Lower leg skin (tissue), 3 donors: ENCODE measurements around the gene TENM4.

Experiments used
- CTCF ChIP-seq, 3 donors: fragments of 450-650 bp; IDR thresholded peaks; one replicate each; pipeline ENCODE4 v1.5.1; 2016; ENCODE audit warnings: antibody characterized with exemption in 3 of 3, mild to moderate bottlenecking in 3 of 3, moderate library complexity in 2 of 3
- POLR2A ChIP-seq, 2 donors: fragments of 450-650 bp; IDR thresholded peaks; one replicate each; pipeline ENCODE4 v1.6.1; 2016 to 2017; ENCODE audit warnings: antibody characterized with exemption in 2 of 2, mild to moderate bottlenecking in 1 of 2, moderate library complexity in 1 of 2

- TF ChIP-seq POLR2A (IDR thresholded peaks at IDR 0.05) (no peak), CTCF (IDR thresholded peaks at IDR 0.05) (no peak)
Measured at GRCh38 chr11:79110796-79111195, 330.0 kb downstream of the TENM4 start.
